Neural progenitor cell (in vitro differentiated cells): ENCODE data around the gene TXNRD3. TPM values are rescaled to one million over a fixed set of nuclear protein-coding genes. Genes with fewer than 3 reads are reported as not detected.

Experiments
- DNase-seq: peaks from one replicate; pipeline ENCODE4 v3.0.0-alpha.2; 2016; ENCODE audit warnings: low spot score
- H2AFZ ChIP-seq: fragments of 200-600 bp; sonication (generic); replicated peaks from 2 replicates; pipeline ENCODE4 v1.6.1; 2016; ENCODE audit warnings: antibody characterized with exemption
- H3F3A ChIP-seq: fragments of 200-600 bp; sonication (generic); 2 replicates; pipeline ENCODE4 v1.6.1; 2016; ENCODE audit warnings: antibody characterized with exemption, low read depth
- H3K27ac ChIP-seq: fragments of 200-600 bp; sonication (generic); 2 replicates; pipeline ENCODE4 v1.5.1; 2016; ENCODE audit warnings: mild to moderate bottlenecking
- H3K27me3 ChIP-seq: fragments of 200-600 bp; sonication (generic); 2 replicates; pipeline ENCODE4 v1.6.1; 2016; ENCODE audit warnings: mild to moderate bottlenecking, moderate library complexity
- H3K36me3 ChIP-seq: fragments of 200-600 bp; sonication (generic); 2 replicates; pipeline ENCODE4 v1.5.1; 2016
- H3K4me1 ChIP-seq: fragments of 200-600 bp; sonication (generic); 2 replicates; pipeline ENCODE4 v1.6.1; 2016; ENCODE audit warnings: mixed run types
- H3K4me2 ChIP-seq: fragments of 200-600 bp; sonication (generic); 2 replicates; pipeline ENCODE4 v1.6.1; 2016
- H3K4me3 ChIP-seq: fragments of 200-600 bp; sonication (generic); 2 replicates; pipeline ENCODE4 v1.5.1; 2016
- H3K79me2 ChIP-seq: fragments of 200-600 bp; sonication (generic); 2 replicates; pipeline ENCODE4 v1.6.1; 2016; ENCODE audit warnings: low read depth
- H3K9ac ChIP-seq: fragments of 200-600 bp; sonication (generic); 2 replicates; pipeline ENCODE4 v1.6.1; 2016
- H3K9me3 ChIP-seq: fragments of 200-600 bp; sonication (generic); 2 replicates; pipeline ENCODE4 v1.5.1; 2016; ENCODE audit warnings: low read depth
- H4K20me1 ChIP-seq: fragments of 200-600 bp; sonication (generic); 2 replicates; pipeline ENCODE4 v1.6.1; 2016; ENCODE audit warnings: low read depth
- H3K27ac Mint-ChIP-seq: 3 replicates; pipeline ENCODE4 v1.8.0; 2021; ENCODE audit warnings: mixed read lengths
- H3K27me3 Mint-ChIP-seq: 2 replicates; pipeline ENCODE4 v1.8.0; 2022; ENCODE audit warnings: low read depth, mild to moderate bottlenecking, inconsistent platforms, moderate library complexity, mixed read lengths; ENCODE audit not compliant: insufficient read depth
- H3K36me3 Mint-ChIP-seq: 3 replicates; pipeline ENCODE4 v1.8.0; 2021; ENCODE audit warnings: mixed read lengths
- H3K4me1 Mint-ChIP-seq: 3 replicates; pipeline ENCODE4 v1.8.0; 2021; ENCODE audit warnings: mixed read lengths
- H3K4me3 Mint-ChIP-seq: 3 replicates; pipeline ENCODE4 v1.8.0; 2021; ENCODE audit warnings: mild to moderate bottlenecking, moderate library complexity, mixed read lengths
- H3K9me3 Mint-ChIP-seq: 3 replicates; pipeline ENCODE4 v1.8.0; 2020; ENCODE audit warnings: mixed read lengths
- EZH2 ChIP-seq: fragments of 200-600 bp; sonication (generic); IDR thresholded peaks from 2 replicates; pipeline ENCODE4 v1.6.1; 2017; ENCODE audit warnings: antibody characterized with exemption, mild to moderate bottlenecking, moderate library complexity
- EZH2phosphoT487 ChIP-seq: fragments of 200-600 bp; sonication (generic); IDR thresholded peaks from 2 replicates; pipeline ENCODE4 v1.6.1; 2017; ENCODE audit warnings: antibody characterized with exemption
- total RNA-seq: library from RNA; depleted of rRNA; stranded (reverse); fragments of >200 nt; gene quantifications from 2 replicates; pipeline ENCODE4 v1.2.3, GENCODE V29; 2015; ENCODE audit warnings: low replicate concordance
- TF ChIP-seq, protein P1 (sequence below): fragments of 200-600 bp; sonication (generic); IDR thresholded peaks from 2 replicates; pipeline ENCODE4 v1.5.1; 2017; ENCODE audit warnings: antibody characterized with exemption, mild to moderate bottlenecking

TXNRD3 gene
- total RNA-seq, 1 donor from 2014 or later: 10.3 TPM

DNA sequence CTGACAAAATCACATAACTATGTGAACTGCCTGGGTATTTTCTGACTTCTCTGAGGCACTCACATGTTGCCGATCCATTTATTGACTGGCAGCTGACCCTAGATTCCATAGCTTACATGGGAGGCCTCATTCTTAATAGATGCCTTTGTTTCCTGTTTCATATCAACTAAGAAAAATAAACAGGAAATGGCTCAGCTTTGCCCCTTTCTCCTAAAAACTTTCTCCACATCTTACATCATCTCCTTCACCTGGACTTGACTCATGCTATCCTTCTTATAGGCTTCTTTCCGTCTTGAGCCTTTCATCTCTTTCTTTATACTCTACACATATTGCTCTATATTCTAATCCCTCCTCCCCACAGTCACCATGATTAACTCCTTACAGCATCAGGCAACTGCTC, 38.0 kb downstream of the TXNRD3 start:
- Histone ChIP-seq H3K9ac (no peak overlapping the region), H2AFZ (no peak overlapping the region), H3K9me3 (no peaks in the 10 kb centered on the region), H3F3A (no peaks in the 10 kb centered on the region), H3K27me3 (no peaks in the 10 kb centered on the region), H3K4me3 (no peak overlapping the region), H3K27ac (no peak overlapping the region), H3K36me3 (no peaks in the 10 kb centered on the region), H3K79me2 (no peaks in the 10 kb centered on the region), H3K4me1 (no peaks in the 10 kb centered on the region), H3K4me2 (no peak overlapping the region), H4K20me1 (no peaks in the 10 kb centered on the region)
- no peak overlapping the region for H3K4me3 Mint-ChIP-seq
- H3K4me1 Mint-ChIP-seq: no peaks in the 10 kb centered on the region
- H3K27me3 Mint-ChIP-seq: no peaks in the 10 kb centered on the region
- no peak overlapping the region for H3K27ac Mint-ChIP-seq
- H3K36me3 Mint-ChIP-seq: peaks cover 11% of the 10 kb centered on the region
- H3K9me3 Mint-ChIP-seq: no peaks in the 10 kb centered on the region
- no peak for DNase-seq
- TF ChIP-seq EZH2: no peak
- no peak for TF ChIP-seq EZH2phosphoT487

DNA sequence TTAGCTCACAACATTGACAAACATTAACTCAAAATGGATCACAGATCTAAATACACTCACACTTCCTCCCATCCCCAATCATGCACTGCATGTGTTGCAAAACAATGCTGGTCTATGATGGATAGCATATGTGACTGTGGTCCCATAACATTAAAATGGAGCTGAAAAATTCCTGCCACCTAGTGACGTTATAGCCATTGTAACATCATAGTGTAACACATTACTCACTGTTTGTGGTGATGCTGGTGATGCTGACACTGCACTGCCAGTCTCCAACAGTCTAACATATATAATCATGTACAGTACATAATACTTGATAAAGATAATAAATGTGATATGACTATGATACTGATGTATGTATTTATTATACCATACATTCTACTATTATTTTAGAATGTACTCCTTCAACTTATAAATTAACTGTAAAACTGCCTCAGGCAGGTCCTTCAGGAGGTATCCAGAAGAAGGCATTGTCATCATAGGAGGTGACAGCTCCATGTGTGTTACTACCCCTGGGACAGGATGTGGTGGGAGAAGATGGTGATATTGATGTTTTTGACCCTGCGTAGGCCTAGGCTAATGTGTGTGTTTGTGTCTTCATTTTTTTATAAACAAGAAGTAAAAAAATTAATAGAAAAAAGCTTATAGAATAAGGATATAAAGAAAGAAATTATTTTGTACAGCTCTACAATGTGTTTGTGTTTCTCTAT, 41.3 kb downstream of the TXNRD3 start:
- H3K27me3 Mint-ChIP-seq: no peaks in the 10 kb centered on the region
- Histone ChIP-seq H3K27ac (no peak overlapping the region), H4K20me1 (no peaks in the 10 kb centered on the region), H3K9me3 (no peaks in the 10 kb centered on the region), H3K4me3 (no peak overlapping the region), H3K27me3 (no peaks in the 10 kb centered on the region), H3K79me2 (no peaks in the 10 kb centered on the region), H3K36me3 (no peaks in the 10 kb centered on the region), H3K9ac (no peak overlapping the region), H2AFZ (no peak overlapping the region), H3F3A (no peaks in the 10 kb centered on the region), H3K4me2 (no peak overlapping the region), H3K4me1 (no peaks in the 10 kb centered on the region)
- H3K4me1 Mint-ChIP-seq: no peaks in the 10 kb centered on the region
- no peak for DNase-seq
- H3K27ac Mint-ChIP-seq: no peak overlapping the region
- H3K36me3 Mint-ChIP-seq: peaks cover 15% of the 10 kb centered on the region
- H3K9me3 Mint-ChIP-seq: no peaks in the 10 kb centered on the region
- no peak for TF ChIP-seq EZH2
- TF ChIP-seq, protein P1, sequence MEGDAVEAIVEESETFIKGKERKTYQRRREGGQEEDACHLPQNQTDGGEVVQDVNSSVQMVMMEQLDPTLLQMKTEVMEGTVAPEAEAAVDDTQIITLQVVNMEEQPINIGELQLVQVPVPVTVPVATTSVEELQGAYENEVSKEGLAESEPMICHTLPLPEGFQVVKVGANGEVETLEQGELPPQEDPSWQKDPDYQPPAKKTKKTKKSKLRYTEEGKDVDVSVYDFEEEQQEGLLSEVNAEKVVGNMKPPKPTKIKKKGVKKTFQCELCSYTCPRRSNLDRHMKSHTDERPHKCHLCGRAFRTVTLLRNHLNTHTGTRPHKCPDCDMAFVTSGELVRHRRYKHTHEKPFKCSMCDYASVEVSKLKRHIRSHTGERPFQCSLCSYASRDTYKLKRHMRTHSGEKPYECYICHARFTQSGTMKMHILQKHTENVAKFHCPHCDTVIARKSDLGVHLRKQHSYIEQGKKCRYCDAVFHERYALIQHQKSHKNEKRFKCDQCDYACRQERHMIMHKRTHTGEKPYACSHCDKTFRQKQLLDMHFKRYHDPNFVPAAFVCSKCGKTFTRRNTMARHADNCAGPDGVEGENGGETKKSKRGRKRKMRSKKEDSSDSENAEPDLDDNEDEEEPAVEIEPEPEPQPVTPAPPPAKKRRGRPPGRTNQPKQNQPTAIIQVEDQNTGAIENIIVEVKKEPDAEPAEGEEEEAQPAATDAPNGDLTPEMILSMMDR: no peak
- TF ChIP-seq EZH2phosphoT487: no peak
- no peak overlapping the region for H3K4me3 Mint-ChIP-seq

DNA sequence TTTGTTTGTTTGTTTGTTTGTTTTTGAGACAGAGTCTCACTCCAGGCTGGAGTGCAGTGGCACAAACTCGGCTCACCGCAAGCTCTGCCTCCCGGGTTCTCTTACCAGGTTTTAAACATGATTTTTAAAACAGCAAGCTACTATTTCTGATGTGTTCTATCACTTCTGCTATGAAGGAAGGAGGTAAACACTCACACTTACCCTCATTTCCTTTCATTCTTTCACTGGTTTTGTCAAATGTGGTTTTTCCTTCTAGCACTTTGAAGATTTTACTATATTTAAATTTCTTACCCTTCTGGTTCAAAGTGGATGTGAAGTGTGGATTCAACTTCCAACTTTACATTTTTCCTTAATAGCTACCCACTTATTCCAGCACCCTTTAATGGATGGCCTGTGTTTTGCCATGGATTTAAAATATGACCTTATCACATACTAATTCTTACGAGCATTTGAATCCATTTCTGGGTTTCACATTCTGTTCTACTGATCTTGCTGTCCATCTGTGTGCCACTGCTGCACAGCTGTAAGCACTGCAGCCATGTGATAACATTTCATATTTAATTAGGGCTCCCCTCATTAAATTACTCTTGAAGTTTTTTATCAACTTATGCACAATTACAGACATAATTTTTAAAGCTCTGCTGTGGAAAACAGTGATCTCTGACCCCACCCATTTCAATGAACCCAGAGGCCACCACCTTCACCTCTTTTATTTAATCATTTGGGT, 42.3 kb downstream of the TXNRD3 start:
- Histone ChIP-seq H3F3A (no peaks in the 10 kb centered on the region), H3K9me3 (no peaks in the 10 kb centered on the region), H4K20me1 (no peaks in the 10 kb centered on the region), H3K27ac (no peak overlapping the region), H3K4me2 (no peak overlapping the region), H3K36me3 (no peaks in the 10 kb centered on the region), H3K79me2 (no peaks in the 10 kb centered on the region), H2AFZ (no peak overlapping the region), H3K27me3 (no peaks in the 10 kb centered on the region), H3K4me1 (no peaks in the 10 kb centered on the region), H3K4me3 (no peak overlapping the region), H3K9ac (no peak overlapping the region)
- TF ChIP-seq EZH2phosphoT487 (no peak), EZH2 (no peak)
- TF ChIP-seq, protein P1: no peak
- H3K36me3 Mint-ChIP-seq: peaks cover 15% of the 10 kb centered on the region
- no peaks in the 10 kb centered on the region for H3K9me3 Mint-ChIP-seq
- no peak overlapping the region for H3K4me3 Mint-ChIP-seq
- H3K27me3 Mint-ChIP-seq: no peaks in the 10 kb centered on the region
- H3K4me1 Mint-ChIP-seq: no peaks in the 10 kb centered on the region
- no peak for DNase-seq
- no peak overlapping the region for H3K27ac Mint-ChIP-seq

DNA sequence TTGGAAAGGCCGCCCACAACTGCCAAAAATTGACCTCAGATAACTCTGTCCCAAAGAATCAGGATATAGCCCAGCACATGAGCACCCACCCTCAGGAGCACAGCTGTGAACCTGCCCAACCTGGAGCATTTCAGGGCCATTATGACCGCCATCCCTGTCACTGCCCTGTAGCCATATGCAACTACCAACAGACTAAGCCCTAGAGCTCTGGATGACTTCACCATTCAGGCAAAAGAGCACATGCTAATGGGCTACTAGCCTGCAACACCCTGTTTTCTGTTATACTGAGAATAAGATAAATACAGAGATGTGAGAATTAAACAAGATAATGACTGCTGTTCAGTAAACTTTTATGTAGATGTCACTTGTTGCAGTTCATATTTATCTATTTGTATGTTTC, 45.0 kb downstream of the TXNRD3 start:
- H4K20me1 ChIP-seq: no peaks in the 10 kb centered on the region
- no peak overlapping the region for H3K27ac ChIP-seq
- H3K27me3 ChIP-seq: no peaks in the 10 kb centered on the region
- H3K9ac ChIP-seq: no peak overlapping the region
- no peaks in the 10 kb centered on the region for H3K36me3 ChIP-seq
- no peaks in the 10 kb centered on the region for H3K79me2 ChIP-seq
- TF ChIP-seq EZH2phosphoT487 (no peak), EZH2 (no peak)
- TF ChIP-seq, protein P1: no peak
- H3K9me3 Mint-ChIP-seq: no peaks in the 10 kb centered on the region
- peaks cover 2% of the 10 kb centered on the region for H3K27me3 Mint-ChIP-seq
- H3K9me3 ChIP-seq: no peaks in the 10 kb centered on the region
- no peaks in the 10 kb centered on the region for H3K4me1 ChIP-seq
- H3K27ac Mint-ChIP-seq: no peak overlapping the region
- H3F3A ChIP-seq: no peaks in the 10 kb centered on the region
- H3K4me1 Mint-ChIP-seq: peaks cover 2% of the 10 kb centered on the region
- no peak for DNase-seq
- H3K36me3 Mint-ChIP-seq: peaks cover 10% of the 10 kb centered on the region
- H2AFZ ChIP-seq: no peak overlapping the region
- H3K4me3 Mint-ChIP-seq: no peak overlapping the region
- H3K4me3 ChIP-seq: no peak overlapping the region
- H3K4me2 ChIP-seq: no peak overlapping the region
